ENCODE data around the gene TEX9.
A peak's percentile ranks its signal among the peaks of the same experiment; 100 is the strongest.
"Not testable (repeated sequence)": the region's sequence is repeated elsewhere in the genome, so short reads cannot be mapped to it uniquely, and the experiment has no call there.

The TEX9 gene

GRCh38 chr15:56367156-56367555 lies 1.9 kb downstream of the TEX9 start:
- DNase-seq: peak; percentile 34

DNA sequence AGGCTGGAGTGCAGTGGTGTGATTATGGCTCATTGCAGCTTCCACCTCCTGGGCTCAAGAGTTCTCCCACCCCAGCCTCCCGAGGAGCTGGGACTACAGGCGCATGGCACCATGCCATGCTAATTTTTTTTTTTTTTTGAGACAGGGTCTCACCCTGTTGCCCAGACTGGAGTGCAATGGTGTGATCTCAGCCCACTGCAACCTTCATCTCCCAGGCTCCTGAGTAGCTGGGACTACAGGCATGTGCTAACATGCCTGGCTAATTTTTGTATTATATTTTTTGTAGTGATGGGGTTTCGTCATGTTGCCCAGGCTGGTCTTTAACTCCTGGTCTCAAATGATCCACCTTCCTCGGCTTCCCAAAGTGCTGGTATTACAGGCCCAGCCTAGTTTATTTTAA lies 4.0 kb downstream of the TEX9 start:
- peak; percentile 72 for DNase-seq

DNA sequence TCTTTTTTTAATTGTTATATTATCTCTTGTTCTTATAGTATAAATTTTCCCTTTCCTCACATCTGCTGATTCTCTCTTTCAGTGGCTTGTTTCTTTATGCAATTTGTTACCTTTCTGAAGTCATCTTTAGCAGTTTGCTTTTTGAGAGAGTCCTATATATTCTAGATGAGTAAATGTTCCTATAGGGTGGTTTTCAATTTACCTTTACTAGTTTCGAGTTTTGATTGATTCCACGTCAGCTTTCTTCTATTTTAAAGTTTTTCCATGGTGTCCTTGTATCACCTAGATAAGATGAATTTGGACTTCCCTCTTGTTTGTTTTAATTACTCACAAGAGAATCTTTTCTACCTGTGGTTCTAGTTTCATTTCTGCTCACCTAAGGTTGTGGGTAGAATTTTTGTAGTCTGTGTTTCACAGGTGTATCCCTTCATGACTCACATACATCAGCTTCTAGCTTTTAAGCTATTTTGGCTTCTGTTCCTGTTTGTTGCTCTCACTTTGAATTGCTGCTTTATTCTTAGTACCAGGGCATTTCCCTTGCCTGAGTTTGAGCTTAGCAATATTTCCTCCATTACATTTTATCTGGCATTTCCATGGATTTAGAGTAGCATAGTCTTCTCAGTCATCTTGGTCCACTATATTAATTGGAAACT lies 6.4 kb downstream of the TEX9 start:
- no peak for DNase-seq

DNA sequence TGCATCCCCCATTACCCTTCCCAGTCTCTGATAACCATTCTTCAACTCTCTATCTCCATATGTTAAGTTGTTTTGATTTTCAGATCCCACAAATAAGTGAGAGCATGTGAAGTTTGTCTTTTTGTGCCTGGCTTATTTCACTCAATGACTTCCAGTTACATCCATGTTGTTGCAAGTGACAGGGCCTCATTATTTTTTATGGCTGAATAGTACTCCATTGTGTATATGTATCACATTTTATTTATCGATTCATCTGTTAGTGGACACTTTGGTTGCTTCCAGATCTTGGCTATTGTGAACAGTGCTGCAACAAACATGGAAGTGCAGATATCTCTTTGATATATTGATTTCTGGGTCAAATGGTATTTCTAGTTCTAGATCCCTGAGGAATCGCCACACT lies 9.5 kb downstream of the TEX9 start:
- DNase-seq: not testable (repeated sequence)

GRCh38 chr15:56377822-56378221 lies 12.6 kb downstream of the TEX9 start:
- not testable (repeated sequence) for DNase-seq

DNA sequence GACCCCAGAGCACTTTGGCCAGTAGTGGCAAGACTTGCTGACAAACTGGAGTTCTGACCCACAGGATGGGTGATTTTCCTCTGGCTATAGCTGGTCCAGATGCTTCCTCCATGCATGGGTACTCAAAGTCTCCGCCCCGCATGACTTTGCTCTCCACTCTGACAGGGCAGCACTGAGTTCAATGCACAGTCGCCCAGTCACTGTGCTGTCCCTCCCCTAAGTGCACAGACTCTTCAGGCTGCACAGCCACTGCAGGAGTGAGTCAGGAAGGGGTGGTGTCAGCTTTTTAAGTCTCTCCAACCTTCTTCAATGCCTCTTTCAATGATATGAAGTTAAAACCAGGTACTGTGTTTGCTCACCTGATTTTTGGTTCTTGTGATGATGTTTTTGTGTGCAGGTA lies 17.8 kb downstream of the TEX9 start:
- DNase-seq: no peak

- no peak for DNase-seq
Measured at GRCh38 chr15:56385908-56386307, 20.7 kb downstream of the TEX9 start.

GRCh38 chr15:56390739-56391267 lies 25.6 kb downstream of the TEX9 start:
- DNase-seq: no peak

- DNase-seq: no peak
Measured at GRCh38 chr15:56393277-56393676, 28.1 kb downstream of the TEX9 start.

GRCh38 chr15:56394909-56395308 lies 29.7 kb downstream of the TEX9 start:
- DNase-seq: no peak

DNA sequence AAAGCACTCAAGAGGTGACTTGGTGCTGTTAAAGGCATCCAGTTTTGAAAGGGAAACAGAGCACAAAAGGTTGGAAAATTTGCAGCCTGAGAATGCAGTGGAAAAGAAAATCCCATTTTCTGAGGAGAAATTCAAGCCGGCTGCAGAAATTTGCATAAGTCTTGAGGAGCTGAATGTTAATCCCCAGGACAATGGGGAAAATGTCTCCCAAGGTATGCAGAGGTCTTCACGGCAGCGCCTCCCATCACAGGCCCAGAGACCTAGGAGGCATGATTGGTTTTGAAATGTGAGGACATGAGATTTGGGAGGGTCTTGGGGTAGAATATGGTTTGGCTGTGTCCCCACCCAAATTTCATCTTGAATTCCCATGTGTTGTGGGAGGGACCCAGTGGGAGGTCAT lies 32.1 kb downstream of the TEX9 start:
- DNase-seq: not testable (repeated sequence)

- not testable (repeated sequence) for DNase-seq
Measured at GRCh38 chr15:56399209-56399608, 34.0 kb downstream of the TEX9 start.

GRCh38 chr15:56410721-56411120 lies 45.5 kb downstream of the TEX9 start:
- DNase-seq: no peak

- no peak for DNase-seq
Measured at GRCh38 chr15:56411122-56411749, 46.0 kb downstream of the TEX9 start.

DNA sequence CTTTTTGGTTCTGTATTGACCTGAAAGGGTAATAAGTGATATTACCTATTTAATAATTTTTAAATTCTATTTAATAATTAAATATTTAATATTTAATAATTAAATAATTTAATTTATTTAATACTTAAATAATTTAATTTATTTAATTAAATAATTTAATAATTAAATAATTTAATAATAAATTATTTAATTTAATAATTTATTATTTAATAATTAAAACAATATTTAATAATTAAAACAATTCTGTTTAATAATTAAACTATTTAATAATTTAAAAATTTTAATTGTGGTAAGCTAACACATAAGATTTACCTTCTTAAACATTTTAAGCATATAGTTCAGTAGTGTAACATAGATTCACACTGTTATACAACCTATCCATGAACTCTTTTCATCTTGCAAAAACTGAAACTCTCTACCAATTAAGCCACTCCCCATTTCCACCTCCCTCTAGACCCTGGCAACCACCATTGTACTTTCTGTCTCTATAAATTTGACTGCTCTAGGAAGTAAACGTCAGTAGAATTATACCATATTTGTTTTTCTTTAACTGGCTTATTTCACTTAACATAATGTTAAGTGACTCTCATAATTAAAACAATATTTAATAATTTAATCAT lies 48.0 kb downstream of the TEX9 start:
- not testable (repeated sequence) for DNase-seq

- no peak for DNase-seq
Measured at GRCh38 chr15:56425276-56425675, 60.0 kb downstream of the TEX9 start.

DNA sequence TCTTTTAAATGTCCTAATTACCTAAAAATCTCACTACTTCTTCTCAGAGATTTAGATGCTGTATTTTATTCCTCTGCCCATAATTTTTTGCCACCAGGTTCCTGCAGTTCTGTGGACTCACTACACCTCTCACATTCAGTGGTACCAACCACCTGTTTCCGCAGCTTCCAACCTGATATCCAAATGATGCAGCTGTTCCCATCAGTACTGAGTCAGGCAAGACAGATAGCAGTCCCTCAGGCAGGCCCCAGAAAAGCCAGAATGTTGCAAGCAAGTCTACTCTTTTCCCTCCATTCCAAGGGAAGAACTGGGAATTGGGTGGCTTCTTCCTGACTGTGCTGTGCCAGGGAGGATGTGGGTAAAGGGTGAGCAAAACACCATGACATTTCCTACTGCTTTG lies 60.8 kb downstream of the TEX9 start:
- no peak for DNase-seq

GRCh38 chr15:56428821-56429458 lies 63.7 kb downstream of the TEX9 start:
- peak; percentile 32 for DNase-seq

GRCh38 chr15:56432304-56432703 lies 67.1 kb downstream of the TEX9 start:
- no peak for DNase-seq

DNA sequence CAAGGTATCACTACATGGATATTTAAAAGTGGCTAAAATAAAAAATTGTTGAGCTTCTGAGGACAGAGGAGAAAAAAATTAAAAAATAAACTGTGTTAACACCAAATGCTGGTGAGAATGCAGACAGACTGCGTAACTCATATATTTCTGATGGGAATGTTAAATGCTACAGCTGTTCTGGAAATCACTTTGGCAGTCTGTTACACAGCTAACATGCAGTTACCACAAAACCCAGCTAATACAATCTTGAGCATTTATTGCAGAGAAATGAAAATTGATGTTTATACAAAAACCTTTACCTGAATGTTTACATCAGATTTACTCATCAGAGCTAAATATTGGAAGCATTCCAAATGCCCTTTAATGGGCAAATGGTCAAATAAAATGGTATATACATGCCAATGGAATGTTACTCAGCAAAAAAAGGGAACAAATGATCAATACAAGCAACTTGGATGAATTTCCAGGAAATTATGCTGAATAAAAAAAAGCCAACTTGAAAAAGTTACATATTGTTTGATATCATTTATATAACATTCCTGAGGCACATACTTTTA lies 75.1 kb downstream of the TEX9 start:
- no peak for DNase-seq

DNA sequence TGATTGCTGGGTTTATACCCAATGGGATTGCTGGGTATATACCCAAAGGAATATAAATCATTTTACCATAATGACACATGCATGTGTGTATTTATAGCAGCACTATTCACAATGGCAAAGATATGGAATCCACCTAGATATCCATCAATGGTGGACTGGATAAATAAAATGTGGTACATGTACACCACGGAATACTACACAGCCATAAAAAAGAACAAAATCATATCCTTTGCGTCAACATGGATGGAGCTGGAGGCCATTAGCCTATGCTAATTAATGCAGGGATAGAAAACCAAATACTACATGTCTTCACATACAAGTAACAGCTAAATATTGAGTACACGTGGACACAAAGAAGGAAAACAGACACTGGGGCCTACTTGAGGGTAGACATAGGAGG lies 77.1 kb downstream of the TEX9 start:
- DNase-seq: no peak

- DNase-seq: peak; percentile 1
Measured at GRCh38 chr15:56445746-56446145, 80.5 kb downstream of the TEX9 start.

DNA sequence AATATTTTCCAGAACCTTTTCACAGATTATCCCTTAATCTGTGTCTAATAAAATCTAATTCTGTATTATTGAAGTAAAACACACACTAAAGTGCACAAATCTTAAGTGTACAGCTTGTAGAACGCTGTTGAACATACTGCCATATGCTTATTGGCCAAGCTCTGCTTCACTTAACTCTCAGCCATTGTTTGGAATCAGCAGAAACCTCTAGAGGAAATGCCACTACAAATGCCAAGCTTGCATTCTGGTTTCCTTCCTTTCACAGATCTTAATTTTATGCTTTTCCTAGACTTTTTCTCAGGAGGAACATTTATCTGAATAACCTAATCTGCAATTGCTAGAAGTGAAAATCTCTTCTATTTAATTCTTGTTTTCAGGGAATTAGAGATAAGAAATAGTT lies 89.6 kb downstream of the TEX9 start:
- no peak for DNase-seq
